NCI-H1105 (cell line): ENCODE measurements around the gene BORCS6.

ENCODE experiments used
- DNase-seq: peaks from one replicate; lab custom pipeline; 2025; lab: John Stamatoyannopoulos, UW

The BORCS6 gene

DNA sequence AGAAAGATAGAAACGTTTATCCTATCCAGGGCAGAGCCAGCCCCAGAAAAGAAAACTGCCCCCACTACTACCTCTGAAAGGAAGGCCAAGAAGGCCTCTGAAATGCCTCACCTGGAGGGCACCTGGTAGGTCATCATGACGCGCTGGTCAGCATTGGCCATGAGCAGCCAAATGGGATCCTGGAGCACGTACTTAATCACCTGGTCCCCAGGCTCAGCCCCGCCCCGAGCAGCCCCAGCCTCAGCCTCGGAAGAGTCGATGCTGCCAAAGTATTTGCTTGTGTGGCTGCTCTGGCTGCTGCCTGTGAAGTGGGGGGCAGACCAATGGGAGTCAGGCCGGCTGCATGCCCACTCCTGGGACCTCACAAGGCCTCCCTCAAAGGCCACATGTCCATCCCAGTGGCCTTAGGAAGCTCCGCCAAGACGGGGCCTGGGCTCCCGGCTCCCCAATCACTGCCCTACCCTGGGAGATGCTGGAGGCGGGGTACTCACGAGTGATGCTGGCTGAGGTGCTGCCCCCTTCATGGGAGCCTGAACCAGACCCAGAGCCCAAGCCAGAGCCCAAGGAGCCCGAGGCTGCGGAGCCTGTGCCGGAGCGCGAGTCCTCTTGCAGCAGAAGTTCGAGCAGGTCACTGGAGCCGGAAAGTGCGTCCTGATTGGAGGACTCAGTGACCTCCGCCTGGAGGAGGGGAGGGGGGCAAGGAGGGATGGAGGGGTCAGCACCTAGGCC lies 47.7 kb downstream of the BORCS6 start:
- DNase-seq = no peak

DNA sequence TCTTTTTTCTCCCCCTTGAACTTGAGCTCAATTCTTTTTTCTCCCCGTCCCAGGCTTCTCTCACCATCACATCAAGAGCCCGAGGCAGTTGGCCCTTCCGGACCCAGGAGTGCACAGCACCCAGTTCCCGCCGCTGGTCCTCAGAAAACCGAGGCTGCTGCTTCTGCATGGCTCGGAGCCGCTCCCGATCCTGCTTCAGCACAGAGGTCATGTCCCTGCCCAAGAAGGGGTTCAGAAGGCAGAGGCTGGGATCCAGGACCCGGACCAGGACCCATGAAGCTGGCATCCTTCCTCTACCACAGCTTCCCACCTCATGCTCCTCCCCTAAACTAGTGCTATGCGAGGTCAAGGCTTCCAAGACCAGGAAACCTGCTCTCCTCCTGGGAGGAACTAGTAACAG lies 48.2 kb downstream of the BORCS6 start:
- DNase-seq = no peak

DNA sequence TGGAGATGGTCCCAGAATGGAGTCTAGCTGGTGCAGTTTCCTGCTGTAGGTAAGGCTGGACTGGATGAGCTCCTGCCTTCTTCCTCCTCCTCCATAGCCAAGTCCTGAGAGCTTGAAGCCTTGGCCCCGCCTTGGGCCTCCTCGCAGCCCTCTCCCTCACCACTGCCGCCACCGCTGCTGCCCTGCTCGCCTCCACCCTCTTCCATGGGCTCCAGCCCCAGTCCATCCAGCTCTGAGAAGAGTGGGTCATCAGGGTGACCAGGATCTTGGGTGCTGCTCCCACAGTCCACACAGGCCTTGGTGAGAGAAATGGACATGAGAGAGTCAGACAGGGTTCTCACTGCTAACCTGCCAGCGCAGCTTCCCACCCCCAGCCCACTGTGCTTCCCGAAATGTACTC lies 48.9 kb downstream of the BORCS6 start:
- DNase-seq = no peak

DNA sequence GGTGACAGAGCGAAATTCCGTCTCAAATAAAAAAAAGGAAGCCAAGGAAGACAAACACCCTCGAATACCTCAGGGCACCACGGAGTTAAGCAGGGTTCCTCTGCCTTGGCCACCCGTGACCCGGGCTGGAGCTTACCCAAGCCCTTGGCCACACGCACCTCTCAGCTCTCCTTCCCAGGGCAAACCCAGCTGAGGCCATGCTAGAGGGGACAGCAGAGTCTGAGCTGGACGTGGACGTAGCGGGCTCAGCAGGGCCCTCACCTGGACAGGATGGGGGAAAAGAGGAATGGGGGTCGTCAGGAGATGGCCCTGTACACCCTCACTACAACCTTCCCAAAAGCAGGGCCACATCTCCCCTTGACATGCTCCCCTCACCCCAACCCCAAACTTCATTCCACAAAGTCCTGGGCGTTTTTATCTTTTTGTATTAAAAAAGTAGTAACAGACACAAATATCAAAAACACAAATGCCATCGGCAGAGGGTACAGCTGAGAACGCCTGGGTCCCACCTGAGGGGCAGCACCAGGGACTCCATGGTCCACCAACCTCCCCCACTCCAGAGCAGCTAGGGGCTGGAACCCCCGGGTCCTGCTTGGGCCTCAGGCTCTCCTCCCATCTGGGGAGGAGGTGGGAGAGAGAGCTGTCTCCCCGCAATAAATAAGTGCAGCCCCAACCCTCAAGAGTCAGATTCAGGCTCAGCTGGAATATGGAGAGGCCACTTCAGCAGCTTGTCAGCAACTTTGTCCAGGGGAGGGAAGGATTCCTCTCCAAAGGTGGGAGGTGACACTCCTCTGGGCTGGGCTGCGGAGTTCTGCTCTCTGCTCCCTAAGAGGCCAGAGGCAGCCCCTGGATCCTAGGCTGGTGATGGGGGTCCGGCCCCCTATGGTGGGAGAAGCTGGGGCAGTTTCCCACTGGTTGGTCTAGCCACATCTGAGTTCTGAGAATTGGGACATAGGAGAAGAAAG lies 49.6 kb downstream of the BORCS6 start:
- no peak for DNase-seq

DNA sequence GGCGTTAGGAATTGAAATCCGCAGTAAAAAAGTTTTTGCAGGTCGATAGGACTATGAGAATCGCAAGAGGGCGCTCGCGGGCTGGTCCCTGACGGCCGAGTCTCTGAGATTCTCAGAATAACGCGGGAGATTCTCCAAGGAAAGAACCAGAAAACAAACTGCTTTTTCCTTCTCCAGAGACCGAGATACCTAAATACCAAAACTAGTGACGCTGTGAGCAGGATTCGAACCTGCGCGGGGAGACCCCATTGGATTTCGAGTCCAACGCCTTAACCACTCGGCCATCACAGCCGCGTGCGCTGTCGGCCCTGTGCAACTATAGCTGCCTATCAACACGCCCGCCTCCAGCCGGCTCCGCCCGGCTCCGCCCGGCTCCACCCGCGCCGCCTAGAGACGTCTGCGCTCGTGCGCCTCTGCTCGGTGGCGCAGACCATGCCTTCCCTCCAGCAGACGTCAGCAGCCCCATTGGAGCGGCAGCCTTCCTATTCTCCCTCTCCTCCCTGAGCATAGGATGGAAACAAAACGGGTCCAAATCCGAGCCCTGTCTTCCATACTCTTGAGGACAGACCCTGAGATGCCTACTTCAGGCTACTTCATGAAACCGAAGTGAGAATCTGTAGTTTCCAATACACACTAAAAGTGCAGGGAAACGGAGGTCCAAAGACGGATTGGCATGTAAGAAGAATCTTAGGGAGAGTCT lies 51.2 kb downstream of the BORCS6 start:
- peak; percentile 100 for DNase-seq

DNA sequence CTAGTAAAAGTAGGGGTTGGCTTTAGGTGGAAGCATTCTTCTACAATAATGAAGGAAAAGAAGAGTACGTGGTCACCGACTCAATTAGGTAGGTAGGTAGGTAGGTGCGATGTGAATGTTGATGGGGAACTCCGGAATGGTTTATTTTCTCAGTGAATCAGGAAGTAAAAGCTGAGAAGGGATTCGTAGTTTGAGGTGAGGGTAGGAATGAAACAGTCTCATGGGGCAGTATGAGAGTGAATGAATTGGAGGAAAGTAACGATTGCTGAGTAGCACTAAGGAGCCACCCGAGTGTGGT lies 51.7 kb downstream of the BORCS6 start:
- DNase-seq = no peak
